CD4-positive, alpha-beta T cell treated with Interleukin-15 for 1 hour (primary cell): ENCODE measurements around the gene PSMG4.

Experiments used
- DNase-seq: peaks from one replicate; pipeline ENCODE4 v3.0.0-alpha.2; 2020

Gene PSMG4

DNA sequence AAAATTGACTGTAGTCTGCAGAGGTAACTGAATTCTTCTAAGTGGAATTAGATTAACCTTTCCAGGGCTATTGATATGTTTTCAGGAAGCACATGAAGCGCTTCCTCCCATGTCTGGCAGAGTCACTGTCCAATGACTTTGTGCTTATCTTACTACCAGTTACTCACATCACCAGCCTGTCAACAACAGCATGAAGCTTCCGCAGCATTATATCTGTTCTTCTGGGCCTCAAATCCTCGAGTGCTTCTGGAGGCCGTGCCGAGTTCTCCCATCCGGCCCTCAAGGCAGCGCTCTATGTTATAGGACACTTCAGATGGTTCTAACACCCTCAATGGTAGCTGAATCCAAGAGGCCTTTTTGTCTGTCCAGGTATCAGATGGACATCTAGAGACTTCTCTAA, 33.2 kb downstream of the PSMG4 start:
- no peak for DNase-seq

DNA sequence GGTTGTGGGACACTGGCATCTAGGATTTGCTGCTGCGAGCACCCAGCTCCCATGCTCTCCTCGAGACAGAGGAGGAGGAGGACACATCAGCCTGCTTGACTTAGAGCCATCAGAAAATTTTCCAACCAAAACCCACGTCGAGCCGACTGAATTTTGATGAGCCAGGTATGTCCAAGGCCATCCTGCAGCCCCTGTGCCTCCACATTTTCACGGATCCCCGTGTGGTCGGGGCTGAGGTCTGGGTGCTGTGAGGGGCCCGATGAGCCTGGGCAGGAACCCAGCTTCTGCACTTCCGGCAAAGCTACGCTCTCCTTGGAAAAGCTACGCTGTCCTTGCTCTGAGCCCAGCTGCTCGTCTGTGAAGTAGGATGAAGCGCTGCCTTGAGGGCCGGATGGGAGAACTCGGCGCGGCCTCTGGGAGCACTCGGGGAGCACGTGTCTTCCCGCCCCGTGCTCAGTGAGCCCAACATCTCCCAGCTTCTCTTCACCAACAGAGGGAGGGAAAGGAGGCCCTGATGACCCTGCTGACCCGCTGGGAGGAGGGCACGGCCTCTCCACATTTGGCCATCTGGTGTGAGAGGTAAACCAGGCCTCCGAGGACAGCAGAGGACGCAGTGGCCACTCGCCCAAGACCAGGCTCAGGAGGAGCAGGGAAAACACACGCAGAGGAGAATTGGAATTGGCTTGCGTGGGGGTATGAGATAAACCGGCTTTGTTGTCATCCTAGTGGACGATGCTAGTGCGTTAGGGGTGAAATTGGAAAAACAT, 33.9 kb downstream of the PSMG4 start:
- DNase-seq, result no peak

GRCh38 chr6:3293271-3294155, 34.8 kb downstream of the PSMG4 start:
- no peak for DNase-seq

- no peak for DNase-seq
These were observed 35.6 kb downstream of the PSMG4 start for GRCh38 chr6:3294396-3294795.

DNA sequence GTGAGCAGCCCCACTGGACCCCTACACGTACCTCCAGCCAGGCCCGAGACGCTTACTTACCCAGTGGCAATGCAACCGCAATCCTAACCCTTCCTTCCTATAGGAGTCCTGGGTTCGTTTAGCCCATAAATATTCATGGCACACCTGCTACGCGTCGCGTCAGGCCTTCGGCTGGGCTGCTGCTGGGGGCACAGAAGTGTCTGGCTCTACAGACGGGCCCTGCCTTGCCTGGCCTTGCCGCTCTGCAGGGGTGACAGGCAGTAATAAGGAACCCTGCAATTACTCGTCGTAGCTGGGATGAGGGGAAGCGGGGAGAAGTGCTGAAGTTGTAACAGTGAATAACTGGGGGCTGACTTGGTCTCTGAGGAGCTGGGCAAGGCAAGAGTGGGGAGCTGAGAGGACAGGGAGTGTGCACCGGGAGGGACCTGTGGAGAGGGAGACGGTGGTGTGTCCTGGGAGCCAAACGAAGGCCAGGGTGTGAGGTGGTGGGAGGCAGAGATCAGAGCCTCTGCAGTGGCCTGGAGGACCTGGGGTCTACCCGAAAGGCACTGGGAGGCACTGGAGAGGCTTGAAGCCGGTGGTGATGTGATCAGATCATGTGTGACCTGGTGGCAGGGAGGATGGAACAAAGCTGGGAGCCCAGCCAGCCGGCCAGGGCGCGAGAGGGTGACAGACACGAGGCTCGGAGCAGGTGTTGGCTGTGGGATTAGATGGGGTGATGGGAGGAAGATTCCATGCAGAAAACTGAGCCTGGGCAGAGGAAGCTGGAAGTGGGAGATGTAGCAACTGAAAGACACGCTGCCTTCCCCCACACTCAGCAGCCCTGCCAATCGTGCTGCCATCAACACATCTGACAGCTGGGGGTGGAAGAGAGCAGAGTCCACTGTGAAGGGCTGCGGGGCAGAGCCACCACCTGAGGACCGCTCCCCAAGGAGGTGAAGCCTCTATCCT, 36.4 kb downstream of the PSMG4 start:
- no peak for DNase-seq

- no peak for DNase-seq
These were observed 37.3 kb downstream of the PSMG4 start for GRCh38 chr6:3296078-3296477.

DNA sequence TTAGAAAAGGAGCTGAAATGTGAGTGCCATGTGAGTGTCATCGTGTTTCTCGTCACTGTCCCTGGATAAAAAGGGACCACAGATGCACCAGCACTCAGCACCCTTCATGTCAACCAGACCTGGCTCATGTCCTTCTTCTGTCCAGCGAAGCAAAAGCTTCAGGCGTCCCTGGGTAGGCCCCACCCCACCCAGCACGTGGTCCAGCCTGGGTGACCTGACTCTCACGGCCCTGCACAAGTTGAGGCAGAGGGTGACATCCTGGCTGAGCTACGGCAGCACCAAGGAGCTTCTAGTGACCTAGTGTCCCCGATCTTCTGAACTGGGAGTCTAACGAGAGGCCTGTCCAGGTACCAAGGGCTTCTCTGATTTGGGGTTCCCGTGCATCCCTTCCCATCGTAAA, 37.8 kb downstream of the PSMG4 start:
- no peak for DNase-seq

GRCh38 chr6:3297006-3297405, 38.3 kb downstream of the PSMG4 start:
- DNase-seq, result no peak

DNA sequence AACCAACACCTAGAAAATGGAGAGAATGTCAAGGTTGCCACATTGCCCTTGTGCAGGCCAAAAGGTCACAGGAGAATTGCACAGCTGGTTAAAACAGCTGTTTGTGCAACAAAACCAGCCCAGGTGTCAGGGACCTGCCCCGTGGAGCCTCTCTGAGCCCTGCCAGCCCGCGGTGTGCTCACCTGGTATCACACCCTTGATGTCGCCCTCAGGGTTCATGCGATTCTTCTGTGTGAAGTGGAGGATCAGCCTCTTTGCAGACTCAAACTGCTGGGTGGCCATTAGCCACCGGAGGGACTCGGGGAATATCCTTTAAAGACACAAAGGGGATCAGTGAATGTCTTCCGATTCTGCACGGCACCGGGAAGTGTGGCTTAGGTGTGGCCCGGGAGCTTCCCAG, 39.2 kb downstream of the PSMG4 start:
- no peak for DNase-seq

DNA sequence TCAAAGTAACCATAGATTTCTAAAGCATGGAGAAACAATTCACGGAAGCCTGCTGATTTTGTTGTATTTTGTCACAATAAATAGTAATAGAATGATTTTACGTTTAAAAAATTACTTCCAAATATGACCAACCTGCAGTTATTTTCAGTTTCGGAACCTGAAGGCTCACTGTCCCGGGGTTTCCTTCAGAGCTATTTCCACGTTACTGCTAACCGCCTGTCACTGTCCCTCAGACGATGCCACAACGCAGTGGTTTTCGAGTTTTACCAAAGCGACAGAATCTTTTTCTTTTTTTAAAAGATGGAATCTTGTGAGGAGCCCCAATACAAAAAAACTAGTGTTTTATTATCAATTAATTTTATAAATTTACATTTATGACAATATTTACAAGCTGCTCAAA, 40.5 kb downstream of the PSMG4 start:
- no peak for DNase-seq

DNA sequence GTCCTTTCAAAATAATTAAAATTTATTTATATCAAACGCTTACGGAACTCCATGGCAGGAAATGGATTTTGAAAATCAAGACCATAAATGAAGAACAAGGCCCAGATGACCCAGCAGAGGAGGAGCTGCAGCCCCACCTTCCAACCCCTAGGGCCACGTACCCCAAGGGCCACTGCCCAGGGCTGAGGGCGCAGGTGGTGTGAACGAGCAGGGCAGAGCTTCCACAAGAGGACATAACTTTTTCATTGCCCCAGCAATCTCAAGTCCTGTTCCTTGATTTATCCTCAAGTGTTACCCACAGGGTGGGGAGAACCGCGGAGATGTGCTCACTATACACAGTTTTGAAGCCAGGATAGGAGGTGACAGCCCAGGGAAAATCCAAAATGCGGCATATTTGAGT, 42.8 kb downstream of the PSMG4 start:
- no peak for DNase-seq

GRCh38 chr6:3303795-3304411, 45.2 kb downstream of the PSMG4 start:
- no peak for DNase-seq

GRCh38 chr6:3304500-3305215, 45.9 kb downstream of the PSMG4 start:
- no peak for DNase-seq

DNA sequence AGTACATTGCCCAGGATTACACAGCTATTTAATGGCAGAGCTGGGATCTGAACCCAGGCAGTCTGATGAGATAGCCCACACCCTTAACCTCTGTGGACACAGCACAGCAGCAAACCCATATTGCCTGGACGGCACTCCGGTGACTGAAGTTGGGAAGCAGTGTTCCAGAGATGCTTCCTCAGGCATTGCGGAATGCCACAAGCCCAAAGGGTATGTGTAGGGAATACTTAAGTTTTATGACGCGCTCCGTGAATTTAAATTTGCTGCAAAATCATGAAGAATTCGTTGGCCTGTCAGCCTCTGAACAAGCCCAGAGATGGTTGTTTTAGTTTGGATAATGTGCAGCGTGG, 46.4 kb downstream of the PSMG4 start:
- no peak for DNase-seq

- no peak for DNase-seq
These were observed 47.1 kb downstream of the PSMG4 start for GRCh38 chr6:3305831-3306230.

GRCh38 chr6:3306848-3307247, 48.1 kb downstream of the PSMG4 start:
- DNase-seq, result no peak

GRCh38 chr6:3307436-3307835, 48.7 kb downstream of the PSMG4 start:
- DNase-seq, result no peak

- DNase-seq, result no peak
These were observed 49.4 kb downstream of the PSMG4 start for GRCh38 chr6:3308106-3308505.

GRCh38 chr6:3309391-3310050, 50.8 kb downstream of the PSMG4 start:
- DNase-seq, result no peak

GRCh38 chr6:3310051-3310448, 51.3 kb downstream of the PSMG4 start:
- DNase-seq, result no peak

DNA sequence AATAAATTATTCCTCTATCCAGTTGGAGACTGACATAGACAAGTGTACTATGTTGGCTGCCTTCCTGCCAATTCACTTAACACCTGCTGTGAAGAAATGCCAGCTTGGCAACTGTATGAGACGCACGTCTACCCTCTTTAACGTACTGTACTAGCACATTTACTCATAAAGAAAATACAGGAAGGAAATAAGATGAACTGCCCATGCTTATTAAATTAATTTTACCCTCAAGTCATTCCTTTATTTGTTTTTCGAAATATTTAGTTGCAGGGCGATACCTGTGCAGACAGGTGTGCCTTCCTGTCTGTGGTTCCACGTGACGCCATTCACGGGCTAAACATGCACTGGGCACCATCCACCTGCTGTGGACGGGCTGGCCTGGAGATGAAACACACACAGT, 52.0 kb downstream of the PSMG4 start:
- DNase-seq, result no peak

GRCh38 chr6:3311826-3312225, 53.1 kb downstream of the PSMG4 start:
- no peak for DNase-seq
